IPS-NIHi11 (cell line): Measurements from ENCODE around the gene POU3F2.

ENCODE experiments used
- DNase-seq: peaks from one replicate; pipeline ENCODE4 v3.0.0; 2012; ENCODE audit warnings: mixed read lengths, low spot score

Gene POU3F2

DNA sequence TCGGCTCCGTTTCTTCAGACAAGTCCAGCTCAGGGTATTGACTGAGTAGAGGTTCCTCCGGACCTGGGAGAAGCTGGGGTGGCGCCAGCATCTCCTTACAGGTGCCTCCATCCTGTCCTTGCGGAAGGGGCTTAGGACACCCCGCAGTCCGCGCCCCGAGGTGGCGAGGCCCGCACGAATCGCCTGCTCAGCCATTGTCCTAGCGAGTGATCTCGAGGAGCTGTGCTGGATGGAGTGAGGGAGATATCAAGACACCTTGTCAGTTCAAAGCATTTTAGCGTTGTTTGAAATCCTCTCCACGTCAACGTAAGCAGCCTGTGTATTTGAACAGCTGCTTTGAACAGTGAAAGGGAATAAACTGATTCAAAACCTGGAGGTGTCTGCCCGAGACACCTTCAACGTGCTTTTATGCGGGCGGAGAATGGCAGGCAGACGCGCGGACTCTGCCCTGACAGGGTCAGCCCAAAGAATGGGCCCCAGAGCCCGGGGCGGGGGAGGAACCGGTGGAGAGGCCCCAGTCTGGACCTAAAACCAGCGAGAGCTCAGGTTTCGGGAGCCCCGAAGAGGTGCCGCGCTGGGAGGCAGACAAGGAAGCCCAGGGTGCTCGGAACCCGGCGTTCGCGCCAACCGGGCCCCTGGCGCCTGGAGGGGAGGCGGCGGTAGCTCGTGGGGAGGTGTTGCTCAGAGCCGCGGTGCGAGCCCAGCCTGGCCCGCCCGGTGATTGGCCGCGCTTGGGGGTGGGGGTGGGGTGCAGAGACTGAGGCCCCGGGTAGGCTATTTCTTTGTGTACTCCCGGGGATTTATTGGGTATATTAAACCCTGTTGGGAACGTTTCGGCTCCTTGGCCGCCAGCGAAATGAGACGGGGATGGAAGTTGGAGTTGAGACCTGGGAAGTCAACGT is 3.1 kb upstream of the POU3F2 start:
- peak; percentile 43 for DNase-seq

DNA sequence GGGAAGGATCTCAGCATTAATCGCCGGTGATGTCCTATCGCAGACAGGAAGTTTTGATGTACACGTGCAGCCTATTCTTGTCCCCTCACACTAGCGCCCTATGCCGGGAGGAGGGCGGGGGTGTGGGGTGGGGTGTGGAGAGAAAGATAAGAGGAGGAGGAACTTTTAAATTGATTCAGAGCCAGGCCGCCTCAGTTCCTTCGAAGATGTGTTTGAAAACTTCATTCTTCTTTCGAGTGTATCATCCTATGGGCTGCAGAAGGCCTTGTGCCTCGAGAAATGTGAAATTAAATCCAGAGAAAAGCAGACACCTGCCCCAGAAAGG is 2.5 kb upstream of the POU3F2 start:
- DNase-seq = no peak

DNA sequence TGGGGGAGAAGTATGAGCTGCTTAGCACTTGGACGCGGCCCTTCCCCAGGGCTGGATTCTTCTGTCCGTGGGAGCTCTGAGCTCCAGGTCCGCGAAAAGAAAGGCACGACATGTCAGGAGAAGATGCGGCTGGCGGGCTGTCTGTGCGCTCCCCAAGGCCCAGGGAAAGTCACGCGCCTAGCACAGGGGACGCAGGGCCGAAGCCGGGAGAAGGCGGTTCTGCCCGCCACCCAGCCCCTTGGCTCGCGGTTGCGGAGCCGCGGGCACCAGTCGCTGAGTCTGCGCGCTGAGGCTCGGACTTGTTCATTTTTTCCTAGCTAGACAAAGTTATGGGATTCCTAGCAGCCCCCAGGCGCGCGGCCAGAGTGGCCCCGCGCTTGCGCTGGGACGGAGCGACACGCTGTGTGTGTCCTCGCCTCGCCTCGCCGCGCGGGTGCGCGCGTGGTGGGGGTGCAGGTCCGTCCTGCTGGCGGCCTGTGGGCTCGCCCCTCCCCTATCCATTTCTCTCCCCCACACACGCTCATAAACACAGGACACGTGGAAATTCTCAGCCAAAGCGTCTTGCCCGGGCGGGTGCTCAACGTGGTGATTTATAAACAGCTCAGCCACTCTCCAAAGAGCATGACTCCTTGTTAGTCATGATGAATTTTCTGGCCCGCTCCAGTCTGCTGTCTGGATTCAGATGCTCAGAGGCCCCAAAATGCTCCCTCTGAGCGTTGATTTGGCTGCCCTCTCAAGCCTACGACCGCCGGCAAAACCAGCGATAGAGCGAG is 1.9 kb upstream of the POU3F2 start:
- peak; percentile 25 for DNase-seq

DNA sequence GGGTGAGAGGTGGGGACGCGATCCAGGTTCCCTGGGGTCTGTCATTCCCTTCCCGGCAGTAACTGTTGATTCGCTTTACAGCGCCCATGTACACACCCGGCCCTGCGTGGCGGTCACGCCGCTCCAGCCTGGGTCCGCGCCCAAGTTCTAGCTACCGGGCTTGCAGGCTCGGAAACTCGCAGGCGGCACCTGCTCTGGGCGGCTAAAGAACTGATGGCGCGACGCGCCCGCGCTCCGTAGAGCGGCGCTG is 1.4 kb upstream of the POU3F2 start:
- DNase-seq = no peak

DNA sequence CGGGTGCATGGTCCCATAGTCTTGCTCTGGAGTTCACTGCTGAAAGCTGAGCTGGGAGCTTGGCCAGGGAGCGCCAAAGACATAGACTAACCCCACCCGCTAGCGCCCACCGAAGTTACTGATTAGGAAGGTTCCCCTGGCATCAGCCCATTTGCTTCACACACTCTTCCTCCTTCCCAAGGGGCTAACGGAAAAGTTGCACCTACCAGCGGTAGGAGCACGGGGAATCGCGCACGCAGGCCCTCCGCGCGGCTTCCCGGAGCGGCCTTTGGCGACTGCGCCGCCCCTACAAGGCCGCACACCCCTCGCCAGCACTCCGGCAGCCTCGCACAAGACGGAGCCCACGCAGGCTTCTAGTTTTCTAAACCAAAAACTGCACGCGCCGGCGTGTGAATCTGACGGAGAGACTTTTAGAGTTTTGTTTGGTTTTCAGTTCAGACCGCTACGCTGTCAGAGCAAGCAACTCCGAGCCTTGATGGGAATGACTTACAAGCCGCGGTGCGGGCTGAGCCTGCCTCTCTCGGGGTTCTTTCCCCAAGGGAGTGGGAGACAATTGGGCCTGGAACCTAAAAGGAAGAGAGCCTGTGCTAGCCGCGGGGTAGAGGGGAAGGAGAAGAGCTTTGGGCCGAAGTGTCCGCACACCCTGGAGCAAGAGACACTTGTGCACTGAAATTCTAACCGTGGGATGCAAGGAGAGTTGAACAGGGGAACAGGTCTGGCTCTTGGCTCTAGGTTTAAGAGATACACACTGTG is 891 bp upstream of the POU3F2 start:
- DNase-seq = peak; percentile 46

DNA sequence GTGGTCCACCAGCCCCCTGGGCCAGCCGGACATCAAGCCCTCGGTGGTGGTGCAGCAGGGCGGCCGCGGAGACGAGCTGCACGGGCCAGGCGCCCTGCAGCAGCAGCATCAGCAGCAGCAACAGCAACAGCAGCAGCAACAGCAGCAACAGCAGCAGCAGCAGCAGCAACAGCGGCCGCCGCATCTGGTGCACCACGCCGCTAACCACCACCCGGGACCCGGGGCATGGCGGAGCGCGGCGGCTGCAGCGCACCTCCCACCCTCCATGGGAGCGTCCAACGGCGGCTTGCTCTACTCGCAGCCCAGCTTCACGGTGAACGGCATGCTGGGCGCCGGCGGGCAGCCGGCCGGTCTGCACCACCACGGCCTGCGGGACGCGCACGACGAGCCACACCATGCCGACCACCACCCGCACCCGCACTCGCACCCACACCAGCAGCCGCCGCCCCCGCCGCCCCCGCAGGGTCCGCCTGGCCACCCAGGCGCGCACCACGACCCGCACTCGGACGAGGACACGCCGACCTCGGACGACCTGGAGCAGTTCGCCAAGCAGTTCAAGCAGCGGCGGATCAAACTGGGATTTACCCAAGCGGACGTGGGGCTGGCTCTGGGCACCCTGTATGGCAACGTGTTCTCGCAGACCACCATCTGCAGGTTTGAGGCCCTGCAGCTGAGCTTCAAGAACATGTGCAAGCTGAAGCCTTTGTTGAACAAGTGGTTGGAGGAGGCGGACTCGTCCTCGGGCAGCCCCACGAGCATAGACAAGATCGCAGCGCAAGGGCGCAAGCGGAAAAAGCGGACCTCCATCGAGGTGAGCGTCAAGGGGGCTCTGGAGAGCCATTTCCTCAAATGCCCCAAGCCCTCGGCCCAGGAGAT is 1.0 kb downstream of the POU3F2 start:
- peak; percentile 23 for DNase-seq

DNA sequence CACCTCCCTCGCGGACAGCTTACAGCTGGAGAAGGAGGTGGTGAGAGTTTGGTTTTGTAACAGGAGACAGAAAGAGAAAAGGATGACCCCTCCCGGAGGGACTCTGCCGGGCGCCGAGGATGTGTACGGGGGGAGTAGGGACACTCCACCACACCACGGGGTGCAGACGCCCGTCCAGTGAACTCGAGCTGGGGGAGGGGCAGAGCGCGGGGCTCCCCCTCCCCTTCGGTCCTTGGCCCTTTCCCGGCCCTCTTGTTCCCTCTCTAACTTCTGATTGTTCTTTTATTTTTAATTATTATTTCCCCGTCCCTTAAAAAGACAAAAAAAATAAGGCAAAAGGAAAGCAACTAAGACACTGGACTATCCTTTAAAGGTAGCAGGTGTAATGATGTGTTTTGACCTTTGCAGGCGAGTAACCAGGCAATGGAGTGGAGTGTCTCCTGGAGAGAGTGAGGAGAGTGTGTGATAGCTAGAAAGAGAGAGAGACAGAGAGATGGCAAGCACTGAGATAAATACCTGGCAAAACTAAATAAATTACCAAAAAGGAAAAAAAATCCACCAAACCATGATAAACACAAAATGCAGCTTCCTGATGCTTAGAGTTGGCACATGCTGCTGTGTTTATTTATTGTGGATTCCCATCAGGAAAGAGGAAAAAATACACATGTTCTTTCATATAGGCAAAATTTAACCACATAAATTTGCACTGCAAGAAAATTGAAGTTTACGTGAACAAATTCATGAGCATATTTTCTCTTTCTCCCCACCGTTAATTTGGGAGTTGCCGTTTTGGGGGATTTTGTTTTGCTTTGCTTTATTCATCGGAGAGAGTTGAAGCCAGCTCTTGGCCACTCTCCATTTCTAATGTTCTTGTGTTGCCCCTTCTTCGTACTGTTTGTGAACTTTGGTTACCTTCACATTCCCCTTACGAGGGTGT is 1.9 kb downstream of the POU3F2 start:
- peak; percentile 43 for DNase-seq

DNA sequence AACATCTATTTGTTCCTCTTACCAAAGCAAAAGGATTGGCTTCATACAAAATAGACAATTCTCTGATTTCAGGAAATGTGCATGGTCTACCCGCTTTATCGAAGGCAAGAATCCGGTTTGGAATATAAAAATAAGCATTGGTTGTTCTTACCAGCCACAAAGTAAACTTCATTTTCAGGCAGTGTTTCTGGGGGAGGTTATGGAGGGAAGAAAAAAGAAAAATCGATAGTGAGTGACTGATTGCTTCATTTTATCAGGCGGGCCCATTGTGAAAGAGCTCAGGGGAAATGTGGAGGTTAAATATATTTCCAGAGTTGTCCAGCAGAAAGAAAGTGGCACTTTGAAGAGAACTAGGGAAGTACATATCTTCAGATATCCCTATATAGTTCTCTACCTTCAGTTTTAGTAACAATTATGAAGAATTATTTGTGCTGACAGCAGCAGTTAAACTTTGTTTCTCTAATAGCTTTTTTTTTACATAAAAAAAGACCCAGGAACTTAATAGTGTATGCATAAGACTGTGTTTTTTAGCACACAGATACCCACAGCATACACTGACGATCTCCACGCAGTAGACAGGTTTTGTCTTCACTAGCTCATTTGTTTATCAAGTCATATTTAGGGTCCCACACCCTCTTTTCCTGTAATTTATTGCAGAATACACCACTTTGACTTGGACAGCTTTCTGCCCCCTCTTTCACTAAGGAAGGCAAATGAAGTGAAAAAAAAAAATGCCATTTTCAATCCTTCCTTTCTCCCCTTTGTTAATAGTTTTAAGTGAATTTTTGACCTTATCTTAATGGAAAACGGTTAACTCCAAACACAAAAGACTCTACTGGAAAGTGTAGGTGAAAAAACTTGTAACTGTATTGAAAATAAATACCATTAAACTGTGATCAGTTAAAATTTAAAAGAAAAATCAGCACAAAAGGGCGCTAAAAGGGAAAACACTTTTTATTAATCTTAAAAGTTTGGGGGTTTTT is 2.9 kb downstream of the POU3F2 start:
- no peak for DNase-seq

DNA sequence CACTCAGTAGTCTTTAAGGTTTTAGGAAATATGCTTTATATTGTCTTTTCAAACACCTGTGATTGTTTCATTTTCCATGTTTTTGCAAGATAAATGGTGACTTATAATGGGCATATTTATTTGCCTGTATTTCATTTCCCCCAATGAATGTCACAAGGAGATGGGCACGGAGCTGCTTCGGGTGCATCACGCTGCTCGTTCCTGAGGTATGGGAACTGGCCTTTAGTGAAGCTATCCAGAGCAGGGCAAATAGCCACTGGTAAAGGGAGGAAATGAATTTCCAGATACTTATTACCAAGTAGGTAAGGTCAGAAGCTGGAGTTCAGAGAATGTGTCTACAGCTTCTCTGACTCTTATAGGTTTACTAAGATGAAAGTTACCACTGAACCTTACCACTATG is 3.7 kb downstream of the POU3F2 start:
- DNase-seq = no peak

DNA sequence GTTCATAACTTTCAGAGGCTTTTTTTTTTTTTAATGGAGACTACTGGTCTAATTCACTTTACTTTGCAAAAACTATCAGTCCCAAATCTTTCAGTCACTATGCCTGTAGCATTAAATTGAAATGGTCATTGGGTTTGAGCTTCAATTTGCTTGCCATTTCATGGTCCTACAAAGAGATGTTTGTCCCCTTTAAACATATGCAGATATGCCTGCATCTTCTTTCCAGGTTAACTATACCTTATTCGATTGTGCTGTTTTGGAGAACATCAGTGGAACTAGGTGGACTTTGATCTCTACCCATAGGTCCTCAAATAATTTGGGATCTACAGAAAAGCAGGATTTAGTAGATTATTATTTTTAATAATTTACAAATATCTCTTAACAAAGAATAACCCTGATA is 4.6 kb downstream of the POU3F2 start:
- no peak for DNase-seq

DNA sequence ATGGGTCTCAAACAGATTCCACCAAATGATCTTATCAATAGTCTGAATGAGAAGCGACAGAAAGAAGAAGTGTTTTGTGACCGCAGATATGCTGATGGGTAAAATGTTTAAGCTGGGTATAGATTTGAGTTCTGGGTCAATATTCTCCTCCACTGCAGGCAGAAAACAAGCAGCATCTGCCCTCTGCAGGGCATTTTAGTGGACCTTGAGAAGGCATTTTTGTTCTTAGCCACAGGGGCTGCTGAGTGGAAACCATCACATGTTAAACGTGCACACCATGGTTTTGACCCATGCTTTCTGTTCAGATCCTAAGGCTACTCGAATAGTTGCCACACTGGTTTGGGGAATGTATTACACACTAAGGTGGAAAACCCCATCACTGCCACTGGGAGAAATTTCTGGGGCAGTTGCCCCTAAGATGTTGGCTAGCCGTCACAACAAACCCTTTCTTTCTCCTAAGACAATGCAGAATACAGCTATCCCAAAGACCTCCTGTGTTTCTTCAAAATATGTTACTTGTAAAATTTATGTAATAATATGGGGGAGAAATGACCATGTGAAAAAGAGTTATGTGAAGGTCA is 5.5 kb downstream of the POU3F2 start:
- DNase-seq = no peak

DNA sequence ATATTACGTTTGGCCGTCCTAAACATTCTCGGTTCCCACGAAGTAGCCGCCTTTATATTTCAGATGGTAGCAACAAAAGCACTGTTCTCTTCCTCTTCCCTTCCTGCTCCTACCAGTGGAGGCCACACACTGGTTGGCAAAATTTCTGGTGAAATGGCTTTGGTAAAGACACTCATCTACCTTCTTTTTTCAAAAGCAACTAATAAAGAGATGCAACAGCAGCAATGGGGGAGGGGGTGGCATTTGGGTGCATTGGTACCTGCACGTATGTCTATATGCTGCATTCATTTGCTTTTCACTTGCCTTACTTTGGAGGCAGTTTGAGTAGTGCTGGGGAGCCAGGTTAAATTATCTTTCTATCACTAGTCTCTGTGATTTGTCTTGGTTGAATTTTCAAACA is 6.0 kb downstream of the POU3F2 start:
- no peak for DNase-seq

DNA sequence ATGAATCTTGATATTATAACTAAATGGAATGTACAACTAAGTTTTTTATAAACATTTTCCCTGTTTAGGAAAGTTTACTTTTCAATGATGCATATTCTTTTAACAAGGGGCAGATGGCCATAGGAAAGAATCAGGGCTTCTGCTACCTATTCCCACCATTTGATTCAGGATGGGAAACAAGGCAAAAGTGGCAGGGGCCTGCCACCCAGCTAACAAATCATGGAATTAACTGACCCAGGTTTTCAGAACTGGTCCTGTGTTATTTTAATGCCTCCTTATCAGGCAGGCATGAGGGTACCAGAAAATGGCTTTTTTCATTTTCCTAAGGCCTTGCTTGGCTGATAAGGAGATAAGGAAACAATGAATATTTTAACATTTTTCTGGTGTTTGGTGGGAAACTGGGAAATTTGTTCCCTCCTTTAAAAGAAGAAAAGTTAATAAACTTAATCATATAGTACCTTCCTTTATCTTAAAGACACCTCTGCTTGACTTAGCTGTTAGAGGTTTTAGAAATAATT is 6.7 kb downstream of the POU3F2 start:
- DNase-seq = no peak

DNA sequence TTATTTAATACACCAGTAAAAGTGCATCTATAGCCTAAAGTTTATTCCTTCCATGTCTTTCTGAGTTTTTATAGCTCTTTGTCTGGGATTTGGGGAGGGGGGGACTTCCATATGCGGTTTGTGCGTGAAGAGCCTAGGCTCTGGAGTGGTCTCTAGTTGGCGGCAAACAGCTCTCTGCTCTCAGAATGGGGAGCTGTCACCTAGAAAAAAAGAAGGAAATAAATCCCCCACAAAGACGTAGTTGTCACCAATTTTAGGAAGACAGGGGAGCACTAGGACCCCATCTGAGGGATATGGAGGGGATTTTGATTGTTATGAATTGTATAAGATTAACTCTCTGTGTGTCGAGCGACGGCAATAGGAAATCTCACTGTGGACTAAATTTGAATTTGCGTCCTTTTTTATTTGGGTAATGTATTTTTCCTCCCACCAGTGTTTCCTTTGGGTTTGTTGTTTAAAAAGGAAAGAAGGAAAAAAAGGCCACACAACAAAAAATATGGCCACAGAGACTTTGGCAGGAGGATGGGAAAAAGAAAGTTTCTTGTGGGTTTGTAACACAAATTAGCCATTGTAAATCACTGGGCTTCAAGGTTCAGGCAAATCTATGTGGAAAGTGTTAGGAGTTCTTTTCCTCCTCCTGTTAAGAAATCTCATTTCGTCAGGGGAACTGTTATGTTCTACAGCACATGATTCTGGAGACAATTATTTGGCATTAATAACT is 7.4 kb downstream of the POU3F2 start:
- no peak for DNase-seq

DNA sequence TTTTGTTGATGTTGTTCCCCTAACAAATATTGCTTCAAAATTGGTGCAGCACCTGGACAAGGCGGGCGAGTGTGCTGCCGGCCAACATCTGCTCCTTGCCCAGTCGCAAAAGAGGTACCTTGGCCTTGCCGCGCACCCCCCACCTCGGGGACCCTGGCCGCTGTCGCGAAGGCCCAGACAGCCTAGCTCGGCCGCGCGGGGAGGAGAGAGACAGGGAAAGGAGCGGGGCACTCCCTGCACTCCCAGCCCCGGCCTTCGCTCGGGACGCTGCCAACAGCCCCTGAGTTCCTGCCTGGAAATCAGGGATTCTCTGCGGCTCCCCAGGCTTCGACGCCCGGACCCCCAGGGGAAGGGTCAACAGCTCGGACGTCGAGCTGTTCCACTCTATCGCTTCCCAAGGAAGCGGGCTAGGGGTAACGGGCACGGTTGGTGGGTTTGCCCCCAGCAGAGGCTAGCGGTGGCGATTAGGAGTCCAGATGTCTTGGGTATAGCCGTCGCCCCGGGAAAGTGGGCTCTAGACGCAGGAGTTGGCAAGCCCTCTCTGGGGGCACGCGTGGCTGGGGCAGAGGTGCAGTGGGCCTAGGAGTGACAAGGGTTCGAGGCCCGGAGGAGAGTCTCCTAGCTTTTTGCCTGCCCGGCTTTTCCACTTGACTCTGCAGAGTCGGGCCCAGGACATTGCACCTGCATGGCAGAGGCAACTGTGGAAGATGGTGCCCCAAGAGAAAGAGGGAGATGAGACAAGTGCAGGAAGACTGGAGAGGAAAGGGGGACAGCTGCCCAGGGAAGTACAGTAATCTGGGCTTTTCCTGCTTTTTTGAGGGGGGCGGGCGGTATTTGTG is 8.2 kb downstream of the POU3F2 start:
- DNase-seq = peak; percentile 43

DNA sequence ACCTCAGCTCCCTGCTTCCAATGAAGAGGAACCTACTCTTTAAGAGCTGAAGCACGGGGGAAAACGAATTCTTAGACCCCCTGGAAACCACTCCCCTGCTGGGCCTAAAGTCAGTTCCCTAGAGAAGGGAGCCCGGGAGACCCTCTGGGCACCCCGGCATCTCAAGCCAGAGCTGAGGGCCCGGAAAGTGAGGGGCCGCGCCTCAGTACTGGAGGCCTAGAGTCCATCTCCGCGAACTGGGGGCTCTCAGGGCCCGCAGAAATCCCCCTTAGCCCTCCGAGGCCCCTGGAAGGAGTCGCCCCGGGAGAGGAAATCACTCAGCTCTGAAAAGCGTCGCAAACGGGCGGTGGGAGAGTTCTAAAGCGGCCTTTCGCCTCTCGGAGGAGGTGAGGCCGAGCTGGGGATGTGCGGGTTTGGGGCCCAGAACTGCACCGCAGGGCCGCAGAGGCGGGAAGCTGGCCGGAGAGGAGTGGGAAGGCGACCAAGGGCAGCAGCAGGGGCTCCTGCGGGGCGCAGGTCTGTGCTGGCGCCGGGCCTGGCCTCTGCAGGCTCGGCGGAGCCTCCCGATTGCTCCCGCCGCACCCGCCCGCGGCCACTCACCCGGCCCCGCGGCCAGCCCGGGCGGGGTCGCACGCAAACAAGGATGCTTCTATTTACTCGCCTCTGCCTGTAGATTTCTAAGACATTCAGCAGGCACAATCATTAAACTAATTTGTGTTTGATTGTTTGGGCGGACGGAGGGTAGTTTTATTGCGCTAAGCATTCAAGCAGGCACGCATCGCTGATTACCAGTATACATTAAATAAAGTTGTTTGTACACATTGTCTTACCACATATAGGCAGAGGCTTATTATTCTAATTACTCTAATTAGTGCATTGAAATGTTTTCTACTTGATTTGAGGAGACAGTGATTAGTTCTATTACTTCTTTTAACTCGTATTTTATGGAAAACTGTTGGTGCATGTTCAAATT is 9.2 kb downstream of the POU3F2 start:
- peak; percentile 45 for DNase-seq
